RWPE1 (cell line): ENCODE results near the gene CD300H.
"Not testable (repeated sequence)": the region's sequence is repeated elsewhere in the genome, so short reads cannot be mapped to it uniquely, and the experiment has no call there.

Experiments used
- CTCF ChIA-PET: fragments of 350-600 bp; sonication (Branson Sonifier 250); formaldehyde crosslinking; extraction: SDS; loops from one replicate; lab custom pipeline; 2021; lab: Yijun Ruan, JAX
- POLR2A ChIA-PET: fragments of 400-600 bp; formaldehyde crosslinking; extraction: SDS; loops from one replicate; lab custom pipeline; 2020; ENCODE audit warnings: antibody characterized with exemption; ENCODE audit not compliant: low non-redundant PET; lab: Yijun Ruan, JAX
- DNase-seq: peaks from one replicate; pipeline ENCODE4 v3.0.0; 2012; ENCODE audit warnings: low spot score
- H3K27ac ChIP-seq: fragments of 450-650 bp; 2 replicates; pipeline ENCODE4 v1.5.1; 2017
- TF ChIP-seq, protein P1 (sequence below): fragments of 450-650 bp; conservative IDR thresholded peaks from 2 replicates; pipeline ENCODE4 v1.5.1; 2017; ENCODE audit warnings: low read depth, mild to moderate bottlenecking

CD300H gene

DNA sequence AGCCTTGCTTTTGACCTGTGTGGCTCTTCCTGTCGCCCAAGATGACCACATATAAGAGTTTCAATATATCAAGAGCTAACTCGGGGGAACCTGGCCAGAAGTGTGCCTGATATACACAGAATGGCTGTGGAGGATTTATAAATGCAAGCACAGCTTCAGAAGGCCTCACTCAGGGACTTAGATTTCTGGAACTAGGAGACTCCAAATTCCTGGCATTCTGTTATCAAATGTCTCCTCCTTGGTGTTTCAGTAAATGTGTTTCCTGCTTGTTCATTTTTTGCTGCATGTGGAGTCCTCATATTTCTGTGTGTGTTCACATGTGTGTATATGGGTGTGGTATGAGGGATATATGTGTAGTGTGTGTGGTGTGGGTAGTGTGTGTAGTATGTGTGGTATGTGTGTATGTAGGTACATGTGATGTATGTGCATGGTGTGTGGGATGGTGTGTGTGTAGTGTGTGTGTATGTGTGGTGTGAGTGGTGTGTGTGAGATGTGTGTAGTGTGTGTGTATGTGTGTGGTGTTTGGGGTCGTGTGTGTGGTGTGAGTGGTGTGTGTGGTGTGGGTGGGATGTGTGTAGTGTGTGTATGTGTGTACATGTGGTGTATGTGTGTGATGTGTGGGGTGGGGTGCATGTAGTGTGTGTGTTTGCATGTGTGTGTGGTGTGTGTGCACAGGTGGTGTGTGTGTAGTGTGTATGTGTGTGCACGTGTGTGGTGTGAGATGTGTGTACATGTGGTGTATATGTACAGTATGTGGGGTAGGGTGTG lies 981 bp upstream of the CD300H start:
- TF ChIP-seq, protein P1, sequence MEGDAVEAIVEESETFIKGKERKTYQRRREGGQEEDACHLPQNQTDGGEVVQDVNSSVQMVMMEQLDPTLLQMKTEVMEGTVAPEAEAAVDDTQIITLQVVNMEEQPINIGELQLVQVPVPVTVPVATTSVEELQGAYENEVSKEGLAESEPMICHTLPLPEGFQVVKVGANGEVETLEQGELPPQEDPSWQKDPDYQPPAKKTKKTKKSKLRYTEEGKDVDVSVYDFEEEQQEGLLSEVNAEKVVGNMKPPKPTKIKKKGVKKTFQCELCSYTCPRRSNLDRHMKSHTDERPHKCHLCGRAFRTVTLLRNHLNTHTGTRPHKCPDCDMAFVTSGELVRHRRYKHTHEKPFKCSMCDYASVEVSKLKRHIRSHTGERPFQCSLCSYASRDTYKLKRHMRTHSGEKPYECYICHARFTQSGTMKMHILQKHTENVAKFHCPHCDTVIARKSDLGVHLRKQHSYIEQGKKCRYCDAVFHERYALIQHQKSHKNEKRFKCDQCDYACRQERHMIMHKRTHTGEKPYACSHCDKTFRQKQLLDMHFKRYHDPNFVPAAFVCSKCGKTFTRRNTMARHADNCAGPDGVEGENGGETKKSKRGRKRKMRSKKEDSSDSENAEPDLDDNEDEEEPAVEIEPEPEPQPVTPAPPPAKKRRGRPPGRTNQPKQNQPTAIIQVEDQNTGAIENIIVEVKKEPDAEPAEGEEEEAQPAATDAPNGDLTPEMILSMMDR: no peak
- CTCF ChIA-PET: no interaction called here
- peak overlapping the region; percentile 97 for H3K27ac ChIP-seq
- POLR2A ChIA-PET: no interaction called here
- DNase-seq: no peak

DNA sequence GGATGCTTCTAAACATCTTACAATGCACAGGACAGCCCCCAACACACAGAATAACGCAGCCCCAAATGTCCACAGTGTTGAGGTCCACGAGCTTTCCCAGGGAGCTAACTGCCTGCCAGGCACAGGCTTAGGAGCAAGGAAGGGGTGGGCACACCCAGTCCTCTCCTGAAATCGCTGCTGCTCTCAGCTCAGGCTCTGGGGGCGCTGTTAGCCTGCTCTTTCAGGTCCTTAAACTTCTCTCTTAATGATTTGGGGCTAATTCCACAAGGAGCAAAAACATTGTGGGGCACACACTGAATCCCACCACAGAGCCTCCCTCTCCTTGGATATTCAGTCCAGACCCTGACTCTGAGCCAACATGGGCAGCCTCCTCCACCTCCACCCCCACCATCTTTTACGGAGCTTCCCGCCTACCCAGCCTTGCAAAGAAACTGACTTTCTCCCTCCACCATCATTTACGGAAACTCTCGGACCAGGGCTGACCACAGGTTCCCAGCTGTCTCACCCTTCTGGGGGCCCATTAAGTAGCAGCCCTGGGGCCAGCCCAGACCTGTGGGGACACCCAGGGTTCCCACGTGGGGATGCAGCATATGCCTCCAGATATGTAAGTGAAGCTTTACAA lies 1.1 kb downstream of the CD300H start:
- ChIA-PET POLR2A (no interaction called here), CTCF (interaction anchor here (0.6 to 1.6 kb wide), 13 partner anchors 8 to 179 kb away, joined by 3 to 9 read pairs (median 5); partner anchors contain the start of gene CD300C)
- TF ChIP-seq, protein P1: peak; percentile 78
- peak overlapping the region; percentile 25 for H3K27ac ChIP-seq
- peak; percentile 31 for DNase-seq

DNA sequence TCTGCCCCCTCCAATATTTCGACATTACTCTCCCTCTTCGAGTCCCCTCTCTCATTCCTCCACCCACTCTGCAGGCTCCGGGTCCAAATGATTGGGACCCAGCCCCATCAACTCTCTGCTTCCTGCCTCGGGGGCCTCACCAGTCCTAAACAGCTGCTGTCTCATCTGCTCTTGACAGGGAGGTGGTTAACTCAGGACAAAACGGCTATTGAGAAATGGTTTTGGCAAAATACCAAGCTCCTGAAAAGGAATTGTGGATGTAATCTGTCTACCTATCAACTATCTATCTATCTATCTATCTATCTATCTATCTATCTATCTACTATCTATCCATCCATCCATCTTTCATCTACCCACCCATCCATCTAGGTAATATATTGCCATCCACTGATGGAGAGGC lies 2.2 kb downstream of the CD300H start:
- TF ChIP-seq, protein P1: no peak
- no peak for DNase-seq
- peak overlapping the region; percentile 27 for H3K27ac ChIP-seq
- CTCF ChIA-PET: no interaction called here
- POLR2A ChIA-PET: no interaction called here

DNA sequence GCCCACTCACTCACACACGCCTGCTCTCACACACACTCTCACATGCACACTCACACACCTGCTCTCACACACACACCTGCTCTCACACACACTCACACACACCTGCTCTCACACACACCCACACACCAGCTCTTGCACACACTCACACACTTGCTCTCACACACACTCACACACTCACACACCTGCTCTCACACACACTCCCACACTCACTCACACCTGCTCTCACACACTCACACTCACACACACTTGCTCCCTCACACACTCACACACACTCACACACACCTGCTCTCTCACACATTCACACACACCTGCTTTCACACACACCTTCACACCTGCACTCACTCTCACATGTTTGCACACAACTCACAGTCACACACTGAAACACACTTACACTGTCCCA lies 4.0 kb downstream of the CD300H start:
- TF ChIP-seq, protein P1: no peak
- POLR2A ChIA-PET: no interaction called here
- CTCF ChIA-PET: no interaction called here
- no peak for DNase-seq
- H3K27ac ChIP-seq: no peak overlapping the region

DNA sequence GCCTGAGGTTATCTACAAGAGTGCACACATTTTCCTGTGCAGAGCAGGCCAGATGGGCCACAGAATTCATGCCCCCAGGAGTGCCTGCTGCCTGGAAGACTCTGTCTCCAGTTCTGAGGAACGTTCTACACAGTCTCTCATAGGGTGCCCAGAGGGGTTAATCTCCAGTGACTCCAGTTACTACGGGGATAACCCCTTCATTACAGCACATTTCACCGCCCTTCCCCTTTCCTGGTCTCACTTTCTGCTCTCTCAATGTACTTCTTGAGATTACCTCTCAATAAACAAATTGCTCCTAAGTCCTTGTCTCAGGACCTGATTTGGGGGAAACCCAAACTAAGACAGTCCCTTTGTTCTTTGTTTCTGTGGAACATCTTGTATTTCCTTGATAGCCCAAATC lies 5.7 kb downstream of the CD300H start:
- ChIA-PET CTCF (no interaction called here), POLR2A (no interaction called here)
- TF ChIP-seq, protein P1: no peak
- H3K27ac ChIP-seq: no peak overlapping the region
- DNase-seq: no peak

DNA sequence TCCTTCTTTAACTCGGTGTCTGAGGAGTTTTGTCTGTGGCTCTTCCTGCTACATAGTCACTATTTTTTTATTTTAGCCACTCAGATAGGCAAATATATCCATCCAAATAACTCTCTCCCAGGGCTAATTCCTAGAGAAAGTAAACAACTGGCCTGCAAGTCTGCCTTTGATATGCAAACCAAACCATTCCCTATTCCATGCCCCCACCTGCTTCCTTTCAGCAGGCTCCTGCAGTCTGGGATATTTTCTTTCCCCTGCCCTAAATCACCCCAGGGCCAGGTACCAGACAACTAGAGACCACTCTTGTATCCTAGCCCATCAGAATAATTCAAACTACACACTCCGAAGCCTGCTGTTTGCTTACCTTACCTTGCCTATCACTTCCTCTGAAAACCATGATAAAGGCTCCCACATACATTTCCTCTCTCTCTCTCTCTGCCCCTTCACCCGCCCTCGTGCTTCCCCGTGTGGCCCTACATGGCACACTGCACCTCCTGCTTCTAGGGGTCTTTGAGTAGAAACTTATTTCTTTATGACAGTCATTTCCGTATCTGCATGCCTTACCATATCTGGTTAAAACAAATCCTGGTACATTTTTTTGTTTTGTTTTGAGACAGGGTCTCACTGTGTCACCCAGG lies 8.3 kb downstream of the CD300H start:
- no peak overlapping the region for H3K27ac ChIP-seq
- TF ChIP-seq, protein P1: no peak
- POLR2A ChIA-PET: no interaction called here
- CTCF ChIA-PET: no interaction called here
- DNase-seq: no peak

DNA sequence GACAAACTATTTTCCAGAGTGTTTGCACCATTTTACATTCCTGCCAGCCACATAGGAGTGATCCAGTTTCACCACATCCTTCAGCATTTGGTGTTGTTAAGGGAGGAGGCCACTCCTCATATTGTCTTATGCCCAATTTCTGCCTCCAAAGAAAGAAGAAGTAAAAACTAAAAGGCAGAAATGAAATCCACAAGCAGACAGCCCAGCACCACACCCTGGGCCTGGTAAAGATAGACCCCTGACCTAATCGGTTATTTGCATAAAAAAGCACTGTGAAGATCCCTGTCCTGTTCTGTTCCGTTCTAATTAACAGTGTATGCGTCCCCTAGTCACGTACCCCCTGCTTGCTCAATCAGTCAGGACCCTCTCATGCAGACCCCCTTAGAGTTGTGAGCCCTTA lies 8.9 kb downstream of the CD300H start:
- DNase-seq, H3K27ac ChIP-seq, POLR2A ChIA-PET: not testable (repeated sequence)
- CTCF ChIA-PET: interaction anchor here (1.6 kb wide), 1 partner anchor 8 kb away, joined by 6 read pairs; no protein-coding TSS in a partner anchor
